COR-L47 (cell line): ENCODE results near the gene LRIG3.
A peak's percentile ranks its signal among the peaks of the same experiment; 100 is the strongest.
"Not testable (repeated sequence)": the region's sequence is repeated elsewhere in the genome, so short reads cannot be mapped to it uniquely, and the experiment has no call there.

ENCODE experiments used
- DNase-seq: peaks from one replicate; lab custom pipeline; 2025; lab: John Stamatoyannopoulos, UW

LRIG3 gene

DNA sequence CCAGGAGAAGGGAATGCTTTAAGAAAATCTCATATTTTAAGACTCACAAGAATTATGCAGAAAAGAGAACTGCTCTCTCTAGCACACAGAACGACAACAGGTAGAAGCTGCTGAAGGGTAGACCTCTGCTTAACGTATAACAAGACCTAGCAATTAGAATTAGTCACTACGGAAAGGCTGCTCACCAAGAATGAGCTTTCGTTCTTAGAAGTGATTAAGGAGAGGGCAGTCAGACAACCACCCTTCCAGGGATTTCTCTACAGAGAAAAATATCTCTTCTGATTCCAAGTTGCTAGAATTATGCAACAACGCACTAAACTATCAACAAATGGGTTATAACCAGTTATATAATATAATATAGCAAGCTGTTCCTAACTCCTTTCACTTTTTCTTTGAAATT is 18.6 kb downstream of the LRIG3 start:
- DNase-seq: no peak

DNA sequence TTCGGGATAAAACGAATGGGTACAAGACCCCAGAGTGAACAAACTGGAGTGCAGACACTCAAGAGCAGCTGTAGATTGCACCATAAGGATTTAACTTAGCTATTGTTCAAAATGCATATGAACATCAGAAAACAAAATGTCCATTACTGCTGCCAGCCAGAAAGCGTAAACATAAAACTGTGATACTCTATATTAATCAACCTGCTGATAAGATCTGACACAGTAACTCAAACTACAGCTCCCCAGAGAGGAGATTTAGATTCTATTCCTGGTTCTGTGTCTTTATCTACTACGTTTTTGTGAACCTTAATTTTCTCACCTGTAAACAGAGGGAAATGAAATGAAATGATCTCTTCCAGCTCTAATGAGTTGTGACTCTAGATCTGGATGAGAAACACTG is 22.3 kb downstream of the LRIG3 start:
- DNase-seq: no peak

- no peak for DNase-seq
Measured at GRCh38 chr12:58896278-58896677, 24.0 kb downstream of the LRIG3 start.

- DNase-seq: no peak
Measured at GRCh38 chr12:58895053-58895452, 25.3 kb downstream of the LRIG3 start.

- DNase-seq: no peak
Measured at GRCh38 chr12:58894040-58894439, 26.3 kb downstream of the LRIG3 start.

DNA sequence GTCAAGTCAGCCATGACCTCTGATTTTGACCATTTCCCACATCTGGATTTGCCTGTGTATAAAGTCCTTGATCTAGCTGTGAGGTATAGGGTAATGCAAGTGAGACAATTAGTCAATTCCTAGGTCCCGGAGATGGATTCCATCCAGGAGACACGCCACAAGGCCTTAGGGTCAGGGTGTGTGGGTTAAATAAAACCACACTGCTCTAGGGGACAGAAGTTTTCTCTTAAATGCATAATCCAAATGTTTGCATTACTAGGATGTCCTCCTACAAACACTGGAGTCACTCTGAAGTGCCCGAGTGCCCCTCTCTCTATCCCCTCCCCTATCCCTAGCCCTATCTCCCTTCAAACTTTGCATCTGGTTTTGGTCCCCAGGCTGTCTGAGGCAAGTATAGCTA is 26.8 kb downstream of the LRIG3 start:
- DNase-seq: no peak

DNA sequence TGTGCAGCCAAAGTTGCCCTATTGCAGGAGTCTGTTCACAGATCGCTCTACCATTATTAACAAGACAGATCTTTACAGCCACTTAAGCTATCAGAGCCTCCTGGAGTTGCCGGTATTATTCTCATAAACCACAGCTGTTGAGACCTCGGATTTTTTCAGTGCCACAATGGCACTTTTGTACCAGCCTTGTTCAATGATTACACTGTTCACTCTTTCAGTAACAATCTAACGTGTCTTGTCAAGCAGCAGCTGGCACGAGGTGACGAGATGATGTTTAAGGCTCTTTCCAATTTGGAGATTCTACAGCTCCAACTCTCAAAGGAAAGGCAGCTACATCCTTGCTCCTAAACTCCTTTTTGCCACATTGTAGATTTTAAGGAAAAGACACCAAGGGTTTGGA is 30.7 kb downstream of the LRIG3 start:
- no peak for DNase-seq

GRCh38 chr12:58888131-58888783 is 32.0 kb downstream of the LRIG3 start:
- DNase-seq: peak; percentile 87

- DNase-seq: no peak
Measured at GRCh38 chr12:58887068-58887467, 33.2 kb downstream of the LRIG3 start.

DNA sequence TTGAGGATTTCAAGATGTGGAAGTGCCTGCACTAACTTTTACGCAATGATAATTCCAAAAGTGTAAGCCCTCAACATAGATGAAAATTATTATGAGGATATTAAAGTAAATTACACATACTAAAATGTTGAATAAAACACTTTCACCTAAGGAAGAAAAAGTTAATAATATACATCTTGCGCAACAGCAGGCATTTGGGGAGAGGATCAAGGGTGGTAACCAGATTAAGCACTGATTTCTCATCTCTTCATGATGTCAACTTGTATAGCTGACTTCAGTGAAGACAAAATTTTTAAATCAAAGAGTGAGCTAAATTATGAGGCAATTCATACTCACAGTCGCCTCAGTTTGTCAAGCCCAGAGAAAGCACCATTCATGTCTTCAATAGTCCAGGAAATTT is 33.8 kb downstream of the LRIG3 start:
- DNase-seq: no peak

- DNase-seq: no peak
Measured at GRCh38 chr12:58884916-58885315, 35.4 kb downstream of the LRIG3 start.

DNA sequence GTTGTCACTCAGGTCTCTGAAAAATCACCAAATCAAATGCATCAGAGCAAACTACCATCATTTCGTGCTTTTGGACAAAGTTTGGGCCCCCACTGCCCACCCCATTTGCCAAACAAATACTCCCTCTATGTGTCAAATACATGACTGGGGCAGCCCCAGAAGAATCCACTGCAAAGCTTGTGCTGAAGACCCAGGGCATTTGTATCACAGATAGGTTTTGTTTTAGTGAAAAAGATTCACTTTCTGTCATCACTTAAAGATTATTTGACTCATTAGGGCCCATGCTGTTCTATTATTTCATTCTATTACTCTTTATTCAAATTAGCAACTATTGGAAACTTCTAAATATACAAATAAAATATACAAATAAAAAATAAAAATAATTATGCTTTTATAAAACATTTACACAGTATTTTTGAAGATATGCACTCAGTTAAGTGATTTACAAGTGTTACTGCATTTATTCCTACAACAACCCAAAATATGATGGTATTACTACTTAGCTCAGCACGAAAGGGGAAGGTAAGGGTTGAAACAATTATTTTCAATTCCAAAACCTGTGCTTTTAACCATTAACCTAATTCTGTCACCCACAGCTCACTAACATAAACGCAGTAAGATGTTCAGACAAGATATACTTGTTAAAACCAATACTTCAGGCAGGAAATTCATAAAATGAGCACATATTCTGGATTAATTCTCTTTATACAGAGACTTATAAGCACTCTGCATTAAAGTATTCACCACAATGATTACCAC is 36.5 kb downstream of the LRIG3 start:
- no peak for DNase-seq

GRCh38 chr12:58882826-58883225 is 37.5 kb downstream of the LRIG3 start:
- peak; percentile 91 for DNase-seq

DNA sequence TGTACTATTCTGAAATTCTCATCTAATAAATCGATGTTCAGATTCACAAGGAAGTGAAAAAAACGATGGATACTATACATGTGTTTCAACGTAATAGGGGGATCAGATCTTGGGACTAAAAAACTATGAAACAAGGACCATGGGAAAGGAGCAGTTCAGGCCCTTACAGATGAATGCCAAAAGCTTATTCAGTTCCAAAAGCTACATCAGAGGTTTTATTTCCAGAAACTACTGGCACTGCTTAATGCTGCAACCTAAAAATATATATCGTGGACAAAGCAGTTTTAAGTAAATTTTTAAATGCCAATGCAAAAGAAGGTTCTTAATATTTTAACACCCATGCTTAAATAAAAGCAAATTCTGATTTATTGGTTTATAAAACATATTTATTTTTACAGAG is 38.5 kb downstream of the LRIG3 start:
- no peak for DNase-seq

DNA sequence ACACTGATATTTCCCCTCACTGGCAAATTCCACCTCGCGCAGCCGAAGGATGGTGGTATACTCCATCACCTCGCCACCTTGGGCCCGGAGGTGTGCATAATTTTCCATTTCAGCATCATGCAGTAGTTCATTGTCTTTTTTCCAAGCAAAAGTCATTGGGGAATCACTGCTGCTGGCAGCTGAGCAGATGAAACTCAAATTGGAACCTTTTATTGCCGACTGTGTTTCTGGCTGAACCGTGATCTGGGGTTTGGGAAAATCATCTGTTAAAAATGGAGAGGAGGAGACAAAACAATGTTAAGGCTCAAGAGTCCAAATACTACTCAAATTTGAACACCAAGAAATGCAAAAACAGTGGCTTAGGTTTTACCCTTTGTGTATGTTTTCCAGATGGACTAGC is 39.7 kb downstream of the LRIG3 start:
- no peak for DNase-seq

- DNase-seq: peak; percentile 43
Measured at GRCh38 chr12:58877243-58877743, 43.0 kb downstream of the LRIG3 start.

- DNase-seq: no peak
Measured at GRCh38 chr12:58873496-58873895, 46.8 kb downstream of the LRIG3 start.

DNA sequence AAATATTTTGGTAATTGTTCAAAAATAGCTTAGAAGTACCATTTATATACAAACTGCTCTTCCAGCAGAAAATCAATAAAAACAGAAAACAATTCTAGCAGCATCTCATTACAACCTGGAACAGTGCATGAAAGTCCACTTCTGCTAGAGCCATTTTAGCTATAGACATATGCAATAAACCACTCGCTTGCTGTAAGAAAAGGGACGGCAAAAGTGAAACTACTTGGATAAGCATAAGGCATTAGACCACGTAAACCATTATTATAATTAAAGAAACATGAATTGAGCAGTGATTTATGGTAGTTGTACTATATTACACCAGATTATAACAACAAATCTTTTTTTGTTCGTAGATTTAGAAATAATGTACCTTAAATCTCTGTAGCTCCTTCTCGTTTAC is 48.7 kb downstream of the LRIG3 start:
- no peak for DNase-seq

GRCh38 chr12:58870595-58870994 is 49.7 kb downstream of the LRIG3 start:
- DNase-seq: no peak

- DNase-seq: peak; percentile 7
Measured at GRCh38 chr12:58860788-58861240, 59.5 kb downstream of the LRIG3 start.

DNA sequence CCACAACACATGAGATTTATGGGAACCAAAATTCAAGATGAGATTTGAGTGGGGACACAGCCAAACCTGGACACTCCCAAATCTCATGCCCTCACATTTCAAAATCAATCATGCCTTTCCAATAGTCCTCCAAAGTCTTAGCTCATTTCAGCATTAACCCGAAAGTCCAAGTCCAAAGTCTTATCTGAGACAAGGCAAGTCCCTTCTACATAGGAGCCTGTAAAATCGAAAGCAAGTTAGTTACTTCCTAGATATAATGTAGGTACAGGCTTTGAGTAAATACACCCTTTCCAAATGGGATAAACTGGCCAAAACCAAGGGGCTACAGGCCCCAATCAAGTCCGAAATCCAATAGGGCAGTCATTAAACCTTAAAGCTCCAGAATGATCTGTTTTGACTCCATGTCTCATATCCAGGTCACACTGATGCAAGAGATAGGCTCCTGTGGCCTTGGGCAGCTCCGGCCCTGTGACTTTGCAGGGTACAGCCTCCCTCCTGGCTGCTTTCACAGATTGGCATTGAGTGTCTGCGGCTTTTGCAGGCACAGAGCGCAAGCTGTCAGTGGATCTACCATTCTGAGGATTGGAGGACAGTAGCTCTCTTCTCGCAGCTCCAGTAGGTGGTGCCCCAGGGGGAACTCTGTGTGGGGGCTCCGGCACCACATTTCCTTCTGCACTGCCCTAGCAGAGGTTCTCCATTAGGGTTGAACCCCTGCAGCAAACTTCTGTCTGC is 60.1 kb downstream of the LRIG3 start:
- no peak for DNase-seq

DNA sequence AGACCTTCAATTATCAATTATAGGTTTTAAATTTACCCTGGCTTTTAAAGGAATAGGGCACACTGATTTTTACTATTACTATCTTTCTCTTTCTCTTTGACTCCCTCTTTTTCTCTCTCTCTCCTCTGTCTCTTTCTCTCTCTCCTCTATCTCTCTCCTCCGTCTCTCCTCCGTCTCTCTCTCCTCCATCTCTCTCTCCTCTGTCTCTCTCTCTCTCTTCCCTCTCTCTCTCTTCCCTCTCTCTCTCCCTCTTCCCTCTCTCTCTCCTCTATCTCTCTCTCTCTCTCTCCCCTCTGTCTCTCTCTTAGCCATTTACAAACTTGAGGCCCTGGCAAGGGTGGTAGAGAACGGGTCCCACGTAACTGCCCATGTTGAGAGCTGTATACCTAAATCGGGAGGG is 62.3 kb downstream of the LRIG3 start:
- no peak for DNase-seq

DNA sequence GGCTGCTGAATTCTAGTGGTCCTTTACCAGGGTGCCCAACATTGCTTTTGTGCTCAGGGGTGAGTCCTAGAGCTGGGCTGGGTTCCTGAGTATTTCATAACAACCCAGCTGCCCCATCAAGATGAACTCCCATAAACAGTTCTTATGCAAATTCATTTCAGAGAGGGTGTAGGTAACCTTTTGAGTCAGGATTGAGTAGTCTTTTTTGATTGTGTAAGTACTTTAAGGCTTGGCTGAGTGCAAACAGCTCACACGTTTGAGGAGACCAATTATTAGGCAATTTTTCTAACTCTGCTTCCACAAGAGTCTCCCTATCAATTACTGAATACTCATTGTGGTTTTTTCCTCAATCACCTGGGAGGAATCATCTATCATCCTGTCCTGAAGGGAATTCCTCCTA is 63.1 kb downstream of the LRIG3 start:
- DNase-seq: not testable (repeated sequence)
